GM10248 (cell line): ENCODE measurements around the gene OR6Q1.

Experiments
- CTCF ChIA-PET: fragments of 300-600 bp; sonication (Branson Sonifier 250); formaldehyde crosslinking; extraction: SDS; loops from one replicate; lab custom pipeline; 2021; ENCODE audit warnings: antibody characterized with exemption; lab: Yijun Ruan, JAX
- POLR2A ChIA-PET: fragments of 350-650 bp; sonication (Branson Sonifier 250); formaldehyde crosslinking; extraction: SDS; loops from one replicate; lab custom pipeline; 2020; ENCODE audit warnings: antibody characterized with exemption; lab: Yijun Ruan, JAX
- DNase-seq: peaks from one replicate; pipeline ENCODE4 v3.0.0; 2012; ENCODE audit errors: extremely low spot score
- CTCF ChIP-seq: IDR thresholded peaks from 2 replicates; pipeline ENCODE4 v1.5.1; 2012; ENCODE audit warnings: mild to moderate bottlenecking, low read depth; ENCODE audit errors: extremely low read depth, missing control alignments, control extremely low read depth

OR6Q1 gene

GRCh38 chr11:58060535-58060934 lies 29.8 kb downstream of the OR6Q1 start:
- POLR2A ChIA-PET, result no interaction called here
- TF ChIP-seq CTCF, result no peak
- CTCF ChIA-PET, result interaction anchor here (1.0 to 1.5 kb wide), 2 partner anchors 10 to 20 kb away, joined by 3 read pairs; no protein-coding TSS in a partner anchor
- no peak for DNase-seq

- no peak for TF ChIP-seq CTCF
- no peak for DNase-seq
- CTCF ChIA-PET, result interaction anchor here (0.6 to 1.5 kb wide), 3 partner anchors 14 to 23 kb away, joined by 3 to 4 read pairs (median 3); no protein-coding TSS in a partner anchor
- POLR2A ChIA-PET, result no interaction called here
Measured at GRCh38 chr11:58060939-58061672, 30.4 kb downstream of the OR6Q1 start.

- TF ChIP-seq CTCF, result no peak
- DNase-seq, result no peak
- POLR2A ChIA-PET, result no interaction called here
- CTCF ChIA-PET, result interaction anchor here (0.7 kb wide), 1 partner anchor 23 kb away, joined by 4 read pairs; no protein-coding TSS in a partner anchor
Measured at GRCh38 chr11:58061813-58062212, 31.1 kb downstream of the OR6Q1 start.

GRCh38 chr11:58067685-58068084 lies 36.9 kb downstream of the OR6Q1 start:
- ChIA-PET POLR2A (no interaction called here), CTCF (no interaction called here)
- TF ChIP-seq CTCF, result no peak
- DNase-seq, result no peak

- ChIA-PET CTCF (no interaction called here), POLR2A (no interaction called here)
- TF ChIP-seq CTCF, result peak; percentile 2
- DNase-seq, result no peak
Measured at GRCh38 chr11:58068655-58069054, 37.9 kb downstream of the OR6Q1 start.

- CTCF ChIA-PET, result interaction anchor here (1.1 kb wide), 1 partner anchor 11 kb away, joined by 3 read pairs; no protein-coding TSS in a partner anchor
- TF ChIP-seq CTCF, result no peak
- no peak for DNase-seq
- POLR2A ChIA-PET, result no interaction called here
Measured at GRCh38 chr11:58070585-58070984, 39.8 kb downstream of the OR6Q1 start.
